HG03045 (cell line): ENCODE results near the gene RPS2.
A peak's percentile ranks its signal among the peaks of the same experiment; 100 is the strongest.

Source experiments
- ATAC-seq: cut with Tn5 transposase; IDR thresholded peaks from one replicate; pipeline ENCODE4 v1.9.1; 2021; ENCODE audit warnings: mild to moderate bottlenecking, moderate library complexity; ENCODE audit not compliant: unreplicated experiment

RPS2 gene

GRCh38 chr16:1999866-2000514 lies 35.4 kb upstream of the RPS2 start:
- ATAC-seq = no peak

- no peak for ATAC-seq
Measured at GRCh38 chr16:1998852-1999801, 34.5 kb upstream of the RPS2 start.

GRCh38 chr16:1998360-1998835 lies 33.8 kb upstream of the RPS2 start:
- no peak for ATAC-seq

- no peak for ATAC-seq
Measured at GRCh38 chr16:1997494-1998359, 33.1 kb upstream of the RPS2 start.

- ATAC-seq = no peak
Measured at GRCh38 chr16:1993731-1994131, 29.1 kb upstream of the RPS2 start.

- peak; percentile 7 for ATAC-seq
Measured at GRCh38 chr16:1992704-1993317, 28.2 kb upstream of the RPS2 start.

GRCh38 chr16:1991948-1992703 lies 27.5 kb upstream of the RPS2 start:
- peak; percentile 50 for ATAC-seq

- no peak for ATAC-seq
Measured at GRCh38 chr16:1991588-1991947, 26.9 kb upstream of the RPS2 start.

GRCh38 chr16:1991135-1991551 lies 26.5 kb upstream of the RPS2 start:
- ATAC-seq = no peak

- ATAC-seq = no peak
Measured at GRCh38 chr16:1990351-1991134, 25.9 kb upstream of the RPS2 start.

GRCh38 chr16:1990101-1990350 lies 25.4 kb upstream of the RPS2 start:
- ATAC-seq = no peak

- no peak for ATAC-seq
Measured at GRCh38 chr16:1989209-1990100, 24.8 kb upstream of the RPS2 start, which contains the start of gene SYNGR3. Gene SYNGR3 (plus strand): TSS chr16:1989970. CDS start chr16:1990103, 133 bp downstream.

GRCh38 chr16:1987198-1987597 lies 22.6 kb upstream of the RPS2 start:
- no peak for ATAC-seq

GRCh38 chr16:1985466-1986150 lies 21.0 kb upstream of the RPS2 start:
- no peak for ATAC-seq

- peak; percentile 15 for ATAC-seq
Measured at GRCh38 chr16:1984347-1985225, 20.0 kb upstream of the RPS2 start.

GRCh38 chr16:1983544-1984346 lies 19.1 kb upstream of the RPS2 start, which contains the start of gene GFER:
Gene GFER (plus strand): TSS chr16:1984193. CDS start chr16:1984219, 26 bp downstream.
- peak; percentile 77 for ATAC-seq
